NT2/D1 (cell line): ENCODE measurements around the gene CA11.
"Not testable (repeated sequence)": the region's sequence is repeated elsewhere in the genome, so short reads cannot be mapped to it uniquely, and the experiment has no call there.

Source experiments
- DNase-seq: peaks from one replicate; pipeline ENCODE4 v3.0.0-alpha.2; 2011; ENCODE audit warnings: low read depth, low spot score
- H3K27me3 ChIP-seq: 2 replicates; pipeline ENCODE4 v1.6.0; 2011; ENCODE audit warnings: mild to moderate bottlenecking; ENCODE audit not compliant: insufficient read length, insufficient read depth
- H3K36me3 ChIP-seq: 2 replicates; pipeline ENCODE4 v1.6.1; 2011; ENCODE audit warnings: mild to moderate bottlenecking, low read length, mixed read lengths; ENCODE audit not compliant: insufficient read depth, insufficient read length
- H3K4me1 ChIP-seq: 2 replicates; pipeline ENCODE4 v1.5.1; 2011; ENCODE audit not compliant: insufficient read depth, insufficient read length
- H3K4me3 ChIP-seq: 2 replicates; pipeline ENCODE4 v1.5.1; 2011; ENCODE audit warnings: low read depth; ENCODE audit not compliant: insufficient read length
- H3K9ac ChIP-seq: 2 replicates; pipeline ENCODE4 v1.6.0; 2011; ENCODE audit warnings: low read depth; ENCODE audit not compliant: insufficient read length
- H3K9me3 ChIP-seq: 2 replicates; pipeline ENCODE4 v1.5.1; 2011; ENCODE audit warnings: mild to moderate bottlenecking, low read length; ENCODE audit not compliant: insufficient read depth
- SUZ12 ChIP-seq: IDR thresholded peaks from 2 replicates; pipeline ENCODE4 v1.6.1; 2011; ENCODE audit not compliant: insufficient read length, insufficient read depth; ENCODE audit errors: extremely low read depth
- YY1 ChIP-seq: IDR thresholded peaks from 2 replicates; pipeline ENCODE4 v1.6.1; 2011; ENCODE audit not compliant: insufficient read length, insufficient read depth
- ZNF274 ChIP-seq: IDR thresholded peaks from 2 replicates; pipeline ENCODE4 v1.6.1; 2011; ENCODE audit warnings: mild to moderate bottlenecking, low read depth, low read length

CA11 gene

DNA sequence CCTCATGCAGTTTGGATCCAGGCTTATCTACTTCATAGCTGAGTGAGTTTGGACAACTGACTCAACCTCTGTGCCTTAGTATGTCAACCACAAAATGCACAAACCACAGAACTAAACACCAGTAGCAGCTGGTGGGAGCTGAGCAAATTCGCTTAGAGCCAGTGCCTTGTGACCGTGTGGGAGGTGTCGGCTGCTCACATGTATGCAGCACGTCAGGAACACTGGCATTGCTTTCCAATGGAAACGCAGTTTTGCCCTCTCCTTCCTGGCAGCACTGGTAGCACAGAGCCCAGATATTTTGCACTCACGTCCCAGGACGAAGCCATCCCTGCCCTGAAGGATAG lies 35.1 kb upstream of the CA11 start:
- no peak for DNase-seq
- TF ChIP-seq YY1 (no peak), ZNF274 (no peak), SUZ12 (no peak)
- Histone ChIP-seq H3K36me3 (no peaks in the 10 kb centered on the region), H3K9ac (no peak overlapping the region), H3K4me3 (no peak overlapping the region), H3K27me3 (peaks cover 6% of the 10 kb centered on the region), H3K4me1 (peaks cover 4% of the 10 kb centered on the region), H3K9me3 (no peaks in the 10 kb centered on the region)

DNA sequence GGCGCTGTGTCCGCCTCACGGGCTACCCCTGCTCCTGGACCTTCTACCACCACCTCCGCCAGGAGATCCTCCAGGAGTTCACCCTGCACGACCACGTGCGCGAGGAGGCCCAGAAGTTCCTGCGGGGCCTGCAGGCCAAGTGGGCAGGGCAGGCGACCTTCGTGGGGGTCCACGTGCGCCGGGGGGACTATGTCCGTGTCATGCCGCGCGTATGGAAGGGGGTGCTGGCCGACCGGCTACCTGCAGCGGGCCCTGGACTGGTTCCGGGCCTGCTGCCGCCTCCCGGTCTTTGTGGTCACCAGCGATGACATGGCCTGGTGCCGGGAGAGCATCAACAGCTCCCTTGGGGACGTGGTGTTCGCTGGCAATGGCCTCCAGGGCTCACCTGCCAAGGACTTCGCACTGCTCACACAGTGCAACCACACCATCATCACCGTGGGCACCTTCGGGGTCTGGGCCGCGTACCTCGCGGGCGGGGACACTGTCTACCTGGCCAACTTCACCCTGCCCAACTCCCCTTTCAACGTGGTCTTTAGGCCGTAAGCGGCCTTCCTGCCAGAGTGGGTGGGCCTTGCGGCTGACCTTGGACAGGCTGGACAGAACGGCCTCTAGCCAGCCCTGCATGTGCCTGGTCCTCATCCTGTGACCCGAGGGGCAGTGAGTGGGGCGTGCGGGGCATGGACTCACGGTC lies 34.6 kb upstream of the CA11 start:
- no peak overlapping the region for H3K9ac ChIP-seq
- TF ChIP-seq ZNF274 (no peak), SUZ12 (no peak)
- peaks cover 4% of the 10 kb centered on the region for H3K4me1 ChIP-seq
- H3K36me3 ChIP-seq: no peaks in the 10 kb centered on the region
- no peak overlapping the region for H3K4me3 ChIP-seq
- no peak for DNase-seq
- no peaks in the 10 kb centered on the region for H3K9me3 ChIP-seq
- H3K27me3 ChIP-seq: peaks cover 6% of the 10 kb centered on the region

DNA sequence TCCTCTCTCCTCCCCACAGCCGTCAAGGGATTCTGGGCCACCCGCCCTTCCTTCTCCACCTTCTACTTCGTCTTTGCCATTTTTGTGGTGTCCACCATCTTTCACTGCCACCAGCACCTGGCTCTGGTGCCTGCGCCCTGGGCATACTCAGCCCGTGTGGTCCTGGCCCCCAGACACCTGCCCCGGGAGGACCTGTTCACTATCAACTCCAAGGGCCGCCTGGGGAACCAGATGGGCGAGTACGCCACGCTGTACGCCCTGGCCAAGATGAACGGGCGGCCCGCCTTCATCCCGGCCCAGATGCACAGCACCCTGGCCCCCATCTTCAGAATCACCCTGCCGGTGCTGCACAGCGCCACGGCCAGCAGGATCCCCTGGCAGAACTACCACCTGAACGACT lies 34.0 kb upstream of the CA11 start:
- not testable (repeated sequence) for H3K9ac ChIP-seq, H3K4me1 ChIP-seq, H3K36me3 ChIP-seq, H3K27me3 ChIP-seq, DNase-seq, H3K9me3 ChIP-seq, H3K4me3 ChIP-seq

DNA sequence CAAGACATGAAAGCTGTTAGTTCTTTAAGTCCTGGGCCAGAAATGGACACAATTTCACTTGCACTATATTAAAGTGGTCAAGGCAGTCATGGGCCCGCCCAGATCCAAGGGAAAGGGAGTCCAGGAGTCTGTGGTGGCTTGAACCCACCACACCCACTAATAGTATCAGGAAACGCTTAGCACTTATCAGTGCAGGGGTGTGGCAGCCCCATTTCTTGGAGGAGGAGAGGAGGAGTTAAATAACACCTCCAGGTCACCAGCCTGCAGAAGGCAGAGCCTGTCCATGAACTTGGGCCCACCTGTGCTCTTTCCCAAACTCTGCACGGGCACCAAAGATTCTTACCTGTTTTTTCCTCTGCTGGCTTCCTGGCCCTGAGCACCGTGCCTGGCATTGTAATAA lies 32.2 kb upstream of the CA11 start:
- no peak overlapping the region for H3K9ac ChIP-seq
- no peak for TF ChIP-seq SUZ12
- TF ChIP-seq ZNF274: no peak
- TF ChIP-seq YY1: no peak
- no peaks in the 10 kb centered on the region for H3K9me3 ChIP-seq
- peaks cover 6% of the 10 kb centered on the region for H3K27me3 ChIP-seq
- no peaks in the 10 kb centered on the region for H3K36me3 ChIP-seq
- DNase-seq: no peak
- H3K4me3 ChIP-seq: no peak overlapping the region
- peaks cover 8% of the 10 kb centered on the region for H3K4me1 ChIP-seq

DNA sequence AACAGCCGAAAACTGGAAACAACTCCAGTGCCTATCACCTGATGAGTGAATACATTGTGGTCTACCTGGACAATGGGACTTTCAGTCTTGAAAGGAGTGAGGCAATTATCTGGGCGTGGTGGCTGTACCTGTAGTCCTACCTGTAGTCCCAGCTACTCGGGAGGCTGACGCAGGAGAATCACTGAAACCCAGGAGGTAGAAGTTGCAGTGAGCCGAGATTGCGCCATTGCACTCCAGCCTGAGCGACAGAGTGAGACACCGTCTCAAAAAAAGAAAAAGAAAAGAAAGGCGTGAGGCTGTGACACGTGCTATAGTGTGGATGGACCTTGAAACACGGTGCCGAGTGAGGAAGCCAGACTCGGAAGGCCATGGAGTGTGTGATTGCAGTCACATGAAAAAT lies 30.9 kb upstream of the CA11 start:
- H3K4me1 ChIP-seq: peaks cover 8% of the 10 kb centered on the region
- no peaks in the 10 kb centered on the region for H3K36me3 ChIP-seq
- no peak for DNase-seq
- no peak for TF ChIP-seq SUZ12
- no peak for TF ChIP-seq ZNF274
- no peak for TF ChIP-seq YY1
- H3K9me3 ChIP-seq: no peaks in the 10 kb centered on the region
- no peak overlapping the region for H3K9ac ChIP-seq
- peaks cover 6% of the 10 kb centered on the region for H3K27me3 ChIP-seq
- no peak overlapping the region for H3K4me3 ChIP-seq

DNA sequence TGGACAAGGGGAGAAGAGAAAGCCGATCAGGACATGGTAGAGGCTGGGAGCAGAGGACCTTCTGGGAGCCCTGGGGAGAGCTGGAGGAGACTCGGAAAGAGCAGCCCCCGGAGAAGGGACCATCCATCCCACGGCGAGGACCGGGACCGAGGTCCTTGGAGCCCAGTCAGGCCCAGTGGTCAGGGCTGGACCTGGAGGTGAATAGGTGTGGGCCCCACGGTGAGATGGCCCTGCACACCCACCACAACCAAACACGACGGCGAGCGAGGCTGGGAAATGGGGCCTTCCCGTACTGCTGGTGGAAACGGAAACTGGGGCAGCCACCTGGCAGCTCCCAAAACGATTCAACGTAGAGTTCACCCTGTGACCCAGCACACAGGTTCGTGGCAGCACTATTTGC lies 30.5 kb upstream of the CA11 start:
- DNase-seq: no peak
- Histone ChIP-seq H3K9me3 (no peaks in the 10 kb centered on the region), H3K9ac (no peak overlapping the region), H3K4me1 (peaks cover 8% of the 10 kb centered on the region), H3K36me3 (no peaks in the 10 kb centered on the region), H3K27me3 (peaks cover 6% of the 10 kb centered on the region), H3K4me3 (no peak overlapping the region)
- TF ChIP-seq YY1 (no peak), ZNF274 (no peak)

DNA sequence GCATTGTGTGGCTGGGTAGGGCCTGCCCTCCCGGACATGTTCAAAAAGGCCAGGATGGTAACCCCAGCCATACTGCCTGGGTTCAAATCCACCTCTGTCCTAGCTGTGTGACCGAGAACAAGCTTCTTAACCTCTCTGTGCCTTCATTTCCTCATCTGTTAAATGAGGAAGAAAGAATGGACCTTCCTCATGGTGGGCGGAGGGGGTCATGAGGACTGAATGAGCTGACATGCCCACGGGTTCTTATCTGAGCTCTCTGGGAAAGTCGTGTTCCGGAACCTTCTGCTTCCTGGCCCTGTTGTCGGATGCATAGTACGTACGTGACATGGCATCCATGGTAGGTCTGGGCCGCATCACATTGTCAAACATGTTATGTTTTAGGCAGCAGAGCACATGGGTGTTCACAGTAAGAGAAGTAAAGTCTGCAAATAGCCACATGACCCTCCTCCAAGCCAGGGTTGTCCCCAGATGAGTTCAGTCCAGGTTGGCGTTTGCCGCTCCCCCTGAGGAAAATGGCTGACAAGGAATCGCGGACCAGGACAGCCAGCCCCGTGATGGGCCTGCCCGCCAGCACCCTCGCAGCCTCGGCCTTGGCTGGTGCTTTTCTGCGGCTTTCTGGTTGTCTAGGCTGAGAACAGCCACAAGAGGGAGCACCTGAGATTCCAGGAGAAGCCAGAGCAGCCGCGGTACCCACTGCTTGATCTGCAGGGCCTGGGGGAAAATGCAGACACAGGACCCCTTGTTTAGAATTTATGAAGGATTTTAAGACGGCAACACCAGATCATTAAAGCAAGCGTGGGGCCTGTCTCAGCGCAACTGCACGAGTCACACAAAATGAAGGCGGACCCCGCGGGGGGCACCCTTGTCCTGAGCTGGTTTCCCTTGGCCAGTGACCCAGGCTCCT lies 29.2 kb upstream of the CA11 start:
- Histone ChIP-seq H3K4me3 (no peak overlapping the region), H3K36me3 (no peaks in the 10 kb centered on the region), H3K4me1 (peaks cover 8% of the 10 kb centered on the region), H3K9ac (peak overlapping the region; percentile 34), H3K27me3 (peaks cover 6% of the 10 kb centered on the region), H3K9me3 (no peaks in the 10 kb centered on the region)
- no peak for TF ChIP-seq SUZ12
- peak; percentile 72 for DNase-seq
